K562 (cell line): Measurements from ENCODE around the gene SERINC5. TPM values are rescaled to one million over a fixed set of nuclear protein-coding genes. Genes with fewer than 3 reads are reported as not detected.

Experiments used
- ARID2 ChIP-seq: fragments of 450-650 bp; IDR thresholded peaks from 2 replicates; pipeline ENCODE4 v1.6.1; 2017; ENCODE audit warnings: antibody characterized with exemption, mild to moderate bottlenecking
- CBX2 ChIP-seq: fragments of 200-600 bp; sonication (generic); IDR thresholded peaks from one replicate; pipeline ENCODE4 v1.6.1; 2012; ENCODE audit warnings: mild to moderate bottlenecking, low read length, inconsistent platforms; ENCODE audit not compliant: insufficient read depth, poor library complexity, severe bottlenecking
- CCAR2 ChIP-seq: fragments of 200-400 bp; formaldehyde crosslinking; IDR thresholded peaks from 2 replicates; pipeline ENCODE4 v1.6.1; 2017; ENCODE audit warnings: mild to moderate bottlenecking, low read depth, low read length
- DPF2 ChIP-seq: fragments of 450-650 bp; IDR thresholded peaks from 2 replicates; pipeline ENCODE4 v1.6.1; 2016
- PRPF4 ChIP-seq: fragments of 200-400 bp; formaldehyde crosslinking; IDR thresholded peaks from one replicate; pipeline ENCODE4 v1.6.1; 2017; ENCODE audit warnings: low read length, low read depth, mild to moderate bottlenecking; ENCODE audit not compliant: insufficient read depth, poor library complexity, severe bottlenecking
- SAP30 ChIP-seq: fragments of 200-600 bp; sonication (generic); IDR thresholded peaks from 2 replicates; pipeline ENCODE4 v1.6.1; 2012; ENCODE audit warnings: borderline replicate concordance, low read depth, mild to moderate bottlenecking, moderate library complexity, low read length, control low read depth, inconsistent platforms; ENCODE audit not compliant: insufficient read depth, poor library complexity, severe bottlenecking
- SMAD4 ChIP-seq: fragments of 250-450 bp; sonication (Bioruptor Pico); conservative IDR thresholded peaks from 2 replicates; pipeline ENCODE4 v1.8.0; 2021; ENCODE audit warnings: inconsistent platforms, mild to moderate bottlenecking, moderate library complexity
- SP1 ChIP-seq: sonication (generic); formaldehyde crosslinking; IDR thresholded peaks from 2 replicates; pipeline ENCODE4 v1.8.1; 2022; ENCODE audit warnings: mild to moderate bottlenecking, missing genetic modification reagents
- SPI1 ChIP-seq: IDR thresholded peaks from 2 replicates; pipeline ENCODE4 v1.6.1; 2011; ENCODE audit warnings: low read depth, low read length, control low read depth, borderline replicate concordance
- TARDBP ChIP-seq: fragments of 450-650 bp; IDR thresholded peaks from 2 replicates; pipeline ENCODE4 v1.6.1; 2016
- ZC3H4 ChIP-seq: sonication (generic); formaldehyde crosslinking; IDR thresholded peaks from 2 replicates; pipeline ENCODE4 v1.9.0; 2021; ENCODE audit warnings: missing genetic modification reagents, borderline replicate concordance
- ZNF165 ChIP-seq: fragments of 250-450 bp; sonication (Bioruptor Pico); IDR thresholded peaks from 2 replicates; pipeline ENCODE4 v1.4.0; 2020; ENCODE audit warnings: borderline replicate concordance
- ZSCAN29 ChIP-seq: fragments of 450-650 bp; IDR thresholded peaks from 2 replicates; pipeline ENCODE4 v1.6.1; 2017
- polyA plus RNA-seq, 8 experiments: library from polyadenylated mRNA; depleted of rRNA in 4 of 8; stranded (reverse) in 5 of 8; unstranded in 3 of 8; fragments of >200 nt; fragmentation: Nextera tagmentation in 2 of 8; fragmentation: Illumina TruSeq in 1 of 8; extraction: Ambion mirVana in 2 of 8; extraction: Trizol in 1 of 8; gene quantifications; 2 replicates each; pipeline versions ENCODE4 v1.2.1 to v1.2.3, GENCODE V29; 2011 to 2014; ENCODE audit warnings: inconsistent platforms in 1 of 8, missing spikeins in 1 of 8
- total RNA-seq, 7 experiments: library from RNA; depleted of rRNA in 6 of 7; stranded (reverse); fragments of >200 nt in 6 of 7; fragmentation: Illumina TruSeq in 2 of 7; extraction: Trizol in 2 of 7; gene quantifications; 2 replicates each; pipeline versions ENCODE4 v1.2.1 to v1.2.3, GENCODE V29; 2011 to 2021; ENCODE audit warnings: low replicate concordance in 1 of 7
- TF ChIP-seq, protein P1 (sequence below), 2 experiments: fragments of 450-650 bp; formaldehyde crosslinking in 1 of 2; IDR thresholded peaks; 2 replicates each; pipeline versions ENCODE4 v1.4.0 to v1.6.1; 2014 to 2020; ENCODE audit warnings: mild to moderate bottlenecking in 2 of 2, borderline replicate concordance in 1 of 2, low read depth in 1 of 2
- TF ChIP-seq, protein P2 (sequence below): sonication (generic); formaldehyde crosslinking; IDR thresholded peaks from 2 replicates; pipeline ENCODE4 v1.8.0; 2023; ENCODE audit warnings: mild to moderate bottlenecking, missing genetic modification reagents
- TF ChIP-seq, protein P3 (sequence below): fragments of 250-450 bp; sonication (Bioruptor Pico); IDR thresholded peaks from 2 replicates; pipeline ENCODE4 v1.8.0; 2022; ENCODE audit warnings: moderate library complexity, mild to moderate bottlenecking, inconsistent platforms

Gene SERINC5
- total and polyA plus RNA-seq, 9 of the 15 experiments (the other 6 are each of a cell fraction or from before 2014, with no cell fraction given) = 1.4 to 7.9 (median 3.7) TPM

DNA sequence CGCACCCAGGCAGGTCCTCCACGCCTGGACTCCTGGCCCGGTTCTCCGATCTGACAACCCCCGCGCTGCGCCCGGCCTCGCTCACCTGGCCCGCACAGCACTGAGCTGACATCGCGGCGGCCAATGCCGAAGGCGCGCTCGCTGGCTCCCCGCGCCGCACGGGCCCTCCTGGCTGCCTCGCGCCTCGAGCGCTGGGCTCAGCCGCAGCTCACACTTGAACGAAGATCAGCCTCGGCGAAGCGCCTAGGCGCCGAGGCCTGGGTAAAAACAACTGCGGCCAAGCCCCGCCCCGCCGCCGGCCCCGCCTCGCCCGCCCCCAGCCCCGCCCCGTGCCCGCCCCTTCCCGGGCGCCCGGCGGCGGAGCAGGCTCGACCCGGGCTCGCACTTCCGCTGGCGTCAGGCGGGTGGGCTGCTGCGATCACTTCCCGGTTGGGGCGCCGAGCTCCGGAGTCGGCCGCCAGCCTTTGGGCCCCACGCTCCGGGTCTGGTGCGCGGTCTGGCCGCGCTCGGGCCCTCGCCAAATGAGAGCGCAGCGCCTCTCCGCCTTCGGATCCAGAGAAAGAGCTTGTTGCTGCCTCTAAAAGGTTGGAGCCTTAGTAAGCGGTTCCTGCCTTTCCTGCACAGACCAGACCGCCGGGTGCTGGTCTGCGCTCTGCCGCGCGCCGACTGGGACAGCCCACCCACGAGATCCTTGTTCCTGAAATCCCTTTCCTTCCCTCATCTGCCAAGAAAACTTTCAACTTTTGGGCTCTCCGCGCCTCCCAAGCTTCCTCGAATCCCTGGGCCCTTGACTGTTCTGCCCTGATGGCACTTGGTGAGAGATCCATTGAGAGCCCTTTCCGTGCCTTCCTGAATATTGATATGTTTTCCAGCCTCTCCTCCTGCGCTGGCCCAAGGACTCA, at the start of gene SERINC5 (continued):
- TF ChIP-seq, protein P1, sequence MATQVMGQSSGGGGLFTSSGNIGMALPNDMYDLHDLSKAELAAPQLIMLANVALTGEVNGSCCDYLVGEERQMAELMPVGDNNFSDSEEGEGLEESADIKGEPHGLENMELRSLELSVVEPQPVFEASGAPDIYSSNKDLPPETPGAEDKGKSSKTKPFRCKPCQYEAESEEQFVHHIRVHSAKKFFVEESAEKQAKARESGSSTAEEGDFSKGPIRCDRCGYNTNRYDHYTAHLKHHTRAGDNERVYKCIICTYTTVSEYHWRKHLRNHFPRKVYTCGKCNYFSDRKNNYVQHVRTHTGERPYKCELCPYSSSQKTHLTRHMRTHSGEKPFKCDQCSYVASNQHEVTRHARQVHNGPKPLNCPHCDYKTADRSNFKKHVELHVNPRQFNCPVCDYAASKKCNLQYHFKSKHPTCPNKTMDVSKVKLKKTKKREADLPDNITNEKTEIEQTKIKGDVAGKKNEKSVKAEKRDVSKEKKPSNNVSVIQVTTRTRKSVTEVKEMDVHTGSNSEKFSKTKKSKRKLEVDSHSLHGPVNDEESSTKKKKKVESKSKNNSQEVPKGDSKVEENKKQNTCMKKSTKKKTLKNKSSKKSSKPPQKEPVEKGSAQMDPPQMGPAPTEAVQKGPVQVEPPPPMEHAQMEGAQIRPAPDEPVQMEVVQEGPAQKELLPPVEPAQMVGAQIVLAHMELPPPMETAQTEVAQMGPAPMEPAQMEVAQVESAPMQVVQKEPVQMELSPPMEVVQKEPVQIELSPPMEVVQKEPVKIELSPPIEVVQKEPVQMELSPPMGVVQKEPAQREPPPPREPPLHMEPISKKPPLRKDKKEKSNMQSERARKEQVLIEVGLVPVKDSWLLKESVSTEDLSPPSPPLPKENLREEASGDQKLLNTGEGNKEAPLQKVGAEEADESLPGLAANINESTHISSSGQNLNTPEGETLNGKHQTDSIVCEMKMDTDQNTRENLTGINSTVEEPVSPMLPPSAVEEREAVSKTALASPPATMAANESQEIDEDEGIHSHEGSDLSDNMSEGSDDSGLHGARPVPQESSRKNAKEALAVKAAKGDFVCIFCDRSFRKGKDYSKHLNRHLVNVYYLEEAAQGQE (IDR thresholded peaks at IDR 0.05; ENCODE audit: borderline replicate concordance) = peak; percentile 7; the same call in 1 of the 2 replicates
- TF ChIP-seq, protein P1 (CRISPR knock-in tag; IDR thresholded peaks at IDR 0.05; ENCODE audit: low read depth) = no peak; the same call in 1 of the 2 replicates
- peak; percentile 25 for TF ChIP-seq PRPF4
- TF ChIP-seq, protein P2, sequence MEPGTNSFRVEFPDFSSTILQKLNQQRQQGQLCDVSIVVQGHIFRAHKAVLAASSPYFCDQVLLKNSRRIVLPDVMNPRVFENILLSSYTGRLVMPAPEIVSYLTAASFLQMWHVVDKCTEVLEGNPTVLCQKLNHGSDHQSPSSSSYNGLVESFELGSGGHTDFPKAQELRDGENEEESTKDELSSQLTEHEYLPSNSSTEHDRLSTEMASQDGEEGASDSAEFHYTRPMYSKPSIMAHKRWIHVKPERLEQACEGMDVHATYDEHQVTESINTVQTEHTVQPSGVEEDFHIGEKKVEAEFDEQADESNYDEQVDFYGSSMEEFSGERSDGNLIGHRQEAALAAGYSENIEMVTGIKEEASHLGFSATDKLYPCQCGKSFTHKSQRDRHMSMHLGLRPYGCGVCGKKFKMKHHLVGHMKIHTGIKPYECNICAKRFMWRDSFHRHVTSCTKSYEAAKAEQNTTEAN (CRISPR knock-in tag) = no peak
- peak; percentile 70 for TF ChIP-seq SP1 (CRISPR knock-in tag)
- TF ChIP-seq SMAD4 = peak; percentile 66; the same call in 1 of the 2 replicates
- no peak for TF ChIP-seq DPF2
- no peak for TF ChIP-seq CBX2
- no peak for TF ChIP-seq CCAR2
- peak; percentile 72; the same call in 1 of the 2 replicates for TF ChIP-seq SPI1
- TF ChIP-seq, protein P3, sequence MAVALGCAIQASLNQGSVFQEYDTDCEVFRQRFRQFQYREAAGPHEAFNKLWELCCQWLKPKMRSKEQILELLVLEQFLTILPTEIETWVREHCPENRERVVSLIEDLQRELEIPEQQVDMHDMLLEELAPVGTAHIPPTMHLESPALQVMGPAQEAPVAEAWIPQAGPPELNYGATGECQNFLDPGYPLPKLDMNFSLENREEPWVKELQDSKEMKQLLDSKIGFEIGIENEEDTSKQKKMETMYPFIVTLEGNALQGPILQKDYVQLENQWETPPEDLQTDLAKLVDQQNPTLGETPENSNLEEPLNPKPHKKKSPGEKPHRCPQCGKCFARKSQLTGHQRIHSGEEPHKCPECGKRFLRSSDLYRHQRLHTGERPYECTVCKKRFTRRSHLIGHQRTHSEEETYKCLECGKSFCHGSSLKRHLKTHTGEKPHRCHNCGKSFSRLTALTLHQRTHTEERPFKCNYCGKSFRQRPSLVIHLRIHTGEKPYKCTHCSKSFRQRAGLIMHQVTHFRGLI (CRISPR knock-in tag) = no peak
- TF ChIP-seq ZNF165 = no peak
- no peak for TF ChIP-seq TARDBP
- no peak for TF ChIP-seq SAP30
- TF ChIP-seq ARID2 = no peak
- peak; percentile 32; the same call in 1 of the 2 replicates for TF ChIP-seq ZC3H4 (CRISPR knock-in tag)
- peak; percentile 51; the same call in 1 of the 2 replicates for TF ChIP-seq ZSCAN29
